Motor neuron (in vitro differentiated cells): Measurements from ENCODE around the gene MAP2K5. TPM values are rescaled to one million over a fixed set of nuclear protein-coding genes. Genes with fewer than 3 reads are reported as not detected.
"Not testable (repeated sequence)": the region's sequence is repeated elsewhere in the genome, so short reads cannot be mapped to it uniquely, and the experiment has no call there.

Source experiments
- ATAC-seq, 8 experiments: fragments of 200-7000 bp; cut with Tn5 transposase; replicated peaks in 6 of 8; 2 replicates each; pipeline ENCODE4 v1.8.0; 2021; ENCODE audit warnings: mild to moderate bottlenecking in 8 of 8, moderate library complexity in 8 of 8
- H3K27ac ChIP-seq, 2 donors: fragments of 250-450 bp; sonication (Bioruptor Pico); 2 replicates each; pipeline ENCODE4 v1.9.0; 2021; ENCODE audit warnings: antibody characterized with exemption in 2 of 2, mild to moderate bottlenecking in 2 of 2, moderate library complexity in 1 of 2
- H3K4me1 ChIP-seq, 2 donors: fragments of 250-450 bp; sonication (Bioruptor Pico); replicated peaks in 1 of 2; 2 replicates each; pipeline ENCODE4 v1.6.1; 2021; ENCODE audit warnings: antibody characterized with exemption in 2 of 2, mild to moderate bottlenecking in 2 of 2, moderate library complexity in 1 of 2
- H3K4me3 ChIP-seq, 5 donors: fragments of 250-450 bp; sonication (Bioruptor Pico); 2 replicates each; pipeline ENCODE4 v1.9.0; 2021; ENCODE audit warnings: antibody characterized with exemption in 5 of 5, mild to moderate bottlenecking in 5 of 5, moderate library complexity in 4 of 5
- WGBS, 10 experiments: fragments of 450-650 bp; shearing (Covaris generic); methylation state at CpG; one replicate each; pipeline ENCODE4 v1.0.0; 2022; 5-methylcytosine and 5-hydroxymethylcytosine counted together
- in situ Hi-C, 9 experiments: fragments of 400-800 bp; cut with MboI; loops; one replicate each; pipeline ENCODE4 v1.15.0; 2021; ENCODE audit warnings: low sequenced_read_pairs in 9 of 9, low pct_unique_long_range_greater_than_20kb in 2 of 9; ENCODE audit not compliant: unreplicated experiment in 9 of 9
- total RNA-seq, 8 experiments: library from RNA; unstranded; fragments of 300-600 nt; gene quantifications; 2 replicates each; pipeline versions ENCODE4 v1.2.3 to v1.2.4, GENCODE V29; 2022

Gene MAP2K5
- total RNA-seq, 8 experiments from 2014 or later: 5.3 to 22.6 (median 10.6) TPM

DNA sequence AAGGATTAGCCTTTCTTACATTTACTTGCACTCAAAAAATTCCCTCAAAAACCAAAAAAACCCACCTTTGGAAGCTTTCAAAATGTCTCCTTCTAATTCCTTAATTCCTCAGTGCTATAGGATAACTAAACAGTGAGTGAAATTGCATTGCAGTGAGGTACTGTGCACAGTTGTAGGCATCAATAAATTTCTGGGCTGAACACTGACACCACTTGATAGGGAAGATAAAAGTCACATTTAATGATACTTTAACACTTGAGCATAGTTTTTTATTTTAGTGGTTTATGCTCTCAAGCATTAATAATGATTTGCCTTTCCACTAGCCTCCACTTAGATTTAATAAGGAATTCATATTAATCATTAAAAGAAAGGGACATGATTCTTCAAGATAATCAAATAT is 52.3 kb downstream of the MAP2K5 start:
- peak in 1 of 8 experiments; percentile 60 for ATAC-seq
- no peak overlapping the region for H3K4me3 ChIP-seq
- in situ Hi-C loops: no loop called here
- peak overlapping the region in 1 of 2 donors; percentile 38 for H3K27ac ChIP-seq
- H3K4me1 ChIP-seq: peaks cover 11 to 36% of the 10 kb centered on the region in 2 donors

GRCh38 chr15:67595572-67595971 is 53.1 kb downstream of the MAP2K5 start:
- H3K27ac ChIP-seq: no peak overlapping the region
- H3K4me3 ChIP-seq: no peak overlapping the region
- H3K4me1 ChIP-seq: peaks cover 19 to 44% of the 10 kb centered on the region in 2 donors
- in situ Hi-C loops: no loop called here
- ATAC-seq: no peak

DNA sequence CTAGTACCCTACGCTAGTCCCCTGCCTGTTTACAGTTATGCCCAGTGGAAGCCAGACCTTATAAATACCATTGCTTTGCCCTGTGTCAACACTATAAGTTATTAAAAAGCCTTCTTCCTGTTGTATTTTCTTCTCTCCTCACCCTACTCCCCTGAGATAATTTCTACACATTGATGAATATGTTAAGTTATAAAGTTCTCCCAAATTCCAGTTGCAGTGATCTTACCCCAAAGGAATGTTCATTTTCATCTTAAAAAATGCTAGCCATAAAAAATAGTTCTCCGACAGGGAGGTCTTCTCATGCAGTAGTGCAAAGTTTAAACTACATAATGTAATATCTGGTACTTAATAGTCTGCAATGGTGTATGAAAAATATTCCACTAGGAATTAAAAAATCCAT is 58.6 kb downstream of the MAP2K5 start:
- ATAC-seq: peak in 2 of 8 experiments; percentile 19 to 49
- in situ Hi-C loops: no loop called here
- no peak overlapping the region for H3K27ac ChIP-seq
- WGBS, 10 experiments: 49 to 100% (median 87%) methylated on average over 1 to 2 of the region's 2 CpGs
- H3K4me3 ChIP-seq: no peak overlapping the region
- peaks cover 15 to 20% of the 10 kb centered on the region in 2 donors for H3K4me1 ChIP-seq

- no peak for ATAC-seq
- 90 to 100% (median 96%) methylated on average over 1 to 4 of the region's 4 CpGs; no CpG with 5 or more reads in 3 of the 10 experiments for WGBS, 10 experiments
- Histone ChIP-seq H3K4me1 (peaks cover 19 to 21% of the 10 kb centered on the region in 2 donors), H3K27ac (no peak overlapping the region), H3K4me3 (no peak overlapping the region)
- in situ Hi-C loops: no loop called here
Measured at GRCh38 chr15:67603063-67603462, 60.6 kb downstream of the MAP2K5 start.

DNA sequence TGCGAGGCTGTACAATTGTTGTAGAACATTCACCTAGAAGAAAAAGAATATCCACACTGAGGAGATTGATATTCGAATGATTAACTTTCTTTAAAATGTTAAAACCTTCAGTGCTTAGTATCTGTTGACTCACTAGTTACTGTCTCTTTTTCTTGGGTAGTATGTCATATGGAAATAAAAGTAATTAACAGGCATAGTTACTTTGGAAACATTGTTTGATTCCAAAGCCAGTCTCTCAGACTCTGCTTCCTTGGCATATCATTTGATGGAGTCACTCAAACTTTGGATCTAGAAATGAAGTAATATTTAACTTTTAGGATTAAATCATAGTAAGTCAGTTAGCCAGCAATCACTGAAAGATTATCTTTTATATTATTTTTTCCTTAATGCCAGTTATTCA is 63.4 kb downstream of the MAP2K5 start:
- in situ Hi-C loops: no loop called here
- 58 to 100% (median 86%) methylated on average over 1 to 2 of the region's 2 CpGs; no CpG with 5 or more reads in 2 of the 10 experiments for WGBS, 10 experiments
- peaks cover 7 to 15% of the 10 kb centered on the region in 2 donors for H3K4me1 ChIP-seq
- ATAC-seq: no peak
- H3K27ac ChIP-seq: no peak overlapping the region
- H3K4me3 ChIP-seq: no peak overlapping the region

DNA sequence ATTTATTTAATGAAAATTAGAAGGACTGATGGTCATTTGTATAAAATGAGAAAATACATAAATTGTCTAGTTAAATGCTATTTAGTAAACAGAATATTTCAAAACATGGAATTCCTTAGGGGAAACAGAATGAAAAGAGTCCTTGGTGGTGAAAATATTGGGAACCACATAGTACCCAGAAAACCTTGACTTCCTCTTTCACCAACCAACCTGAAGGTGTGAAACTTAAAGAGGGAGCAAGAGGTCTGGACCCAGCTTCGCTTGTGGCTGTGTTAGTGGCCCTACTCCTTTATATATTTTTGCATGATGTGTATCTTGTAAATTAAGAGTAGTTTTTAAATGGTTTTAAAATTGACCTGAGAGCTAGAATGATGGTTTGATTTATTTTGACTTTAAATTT is 64.2 kb downstream of the MAP2K5 start:
- WGBS, 10 experiments: 88 to 100% (median 100%) methylated on average over 1 of the region's 1 CpG; no CpG with 5 or more reads in 2 of the 10 experiments
- no peak overlapping the region for H3K4me3 ChIP-seq
- H3K4me1 ChIP-seq: peaks cover 11 to 12% of the 10 kb centered on the region in 2 donors
- in situ Hi-C loops: no loop called here
- H3K27ac ChIP-seq: no peak overlapping the region
- ATAC-seq: no peak

DNA sequence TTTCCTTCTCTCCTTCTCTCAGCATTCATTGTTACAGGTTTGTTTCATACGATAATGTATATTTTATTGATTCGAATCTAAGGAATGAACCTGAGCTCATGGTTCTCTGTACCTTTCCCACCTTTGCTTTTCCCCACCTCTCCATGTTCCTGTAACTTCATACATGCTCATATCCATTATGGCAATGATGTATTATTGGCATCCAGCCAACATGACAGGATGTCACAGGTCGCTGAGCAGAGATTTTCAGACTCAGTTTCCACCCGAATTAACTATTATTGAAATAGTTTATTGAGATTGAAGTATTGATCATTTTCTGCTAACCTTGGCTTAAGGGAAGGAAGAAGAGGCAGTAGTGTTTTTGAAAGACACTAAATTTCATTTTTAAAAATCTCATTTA is 64.8 kb downstream of the MAP2K5 start:
- H3K4me3 ChIP-seq: no peak overlapping the region
- 83 to 100% (median 96%) methylated on average over 1 to 4 of the region's 4 CpGs for WGBS, 10 experiments

DNA sequence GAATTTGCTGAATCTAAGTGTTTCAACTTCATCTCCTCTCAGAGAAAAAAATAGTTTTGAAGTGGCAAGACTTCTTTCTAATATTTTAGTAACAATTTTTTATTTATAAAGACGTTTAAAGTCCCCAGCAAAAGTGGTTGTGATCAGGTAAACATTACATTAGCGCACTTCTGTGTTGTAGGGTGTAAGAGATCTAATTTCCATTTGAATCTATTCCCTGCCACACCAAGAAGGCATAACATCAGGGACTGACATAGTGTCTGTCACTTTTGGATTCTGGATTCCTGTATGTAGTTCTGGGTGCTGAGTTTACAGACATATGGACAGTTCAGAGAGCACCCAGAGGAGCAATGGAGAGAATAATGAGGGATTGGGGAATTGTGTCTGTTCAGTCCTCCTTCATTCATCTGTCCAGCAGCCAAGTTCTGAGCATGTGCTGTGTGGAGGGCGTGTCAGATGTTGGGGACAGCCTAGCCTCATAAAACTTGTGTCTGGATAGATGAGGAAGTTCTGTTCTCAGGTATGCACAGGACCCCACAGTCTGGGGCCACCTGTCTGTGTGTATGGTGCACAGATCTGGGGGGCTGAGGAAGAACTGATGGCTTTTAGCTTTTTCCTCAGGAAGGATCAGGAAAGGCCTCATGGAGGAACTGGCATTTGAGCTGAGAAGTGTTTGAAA is 65.6 kb downstream of the MAP2K5 start:
- ATAC-seq: no peak
- in situ Hi-C loops: no loop called here
- Histone ChIP-seq H3K27ac (no peak overlapping the region), H3K4me1 (peaks cover 17 to 21% of the 10 kb centered on the region in 2 donors), H3K4me3 (no peak overlapping the region)
- 65 to 100% (median 83%) methylated on average over 1 to 3 of the region's 3 CpGs; no CpG with 5 or more reads in 1 of the 10 experiments for WGBS, 10 experiments

More for the DNA sequence above, 64.8 kb downstream of the MAP2K5 start:
- Histone ChIP-seq H3K27ac (no peak overlapping the region), H3K4me1 (peaks cover 13 to 15% of the 10 kb centered on the region in 2 donors)
- in situ Hi-C loops: no loop called here
- ATAC-seq: no peak

- peak in 4 of 8 experiments; percentile 12 to 59 (median 44) for ATAC-seq
- WGBS, 10 experiments: 0 to 80% (median 28%) methylated on average over 1 to 2 of the region's 2 CpGs; no CpG with 5 or more reads in 6 of the 10 experiments
- Histone ChIP-seq H3K27ac (no peak overlapping the region), H3K4me1 (peaks cover 17 to 22% of the 10 kb centered on the region in 2 donors), H3K4me3 (no peak overlapping the region)
- in situ Hi-C loops: no loop called here
Measured at GRCh38 chr15:67608638-67608959, 66.1 kb downstream of the MAP2K5 start.

- peaks cover 17 to 22% of the 10 kb centered on the region in 2 donors for H3K4me1 ChIP-seq
- WGBS, 10 experiments: 40 to 94% (median 71%) methylated on average over 1 to 5 of the region's 6 CpGs
- ATAC-seq: no peak
- H3K27ac ChIP-seq: no peak overlapping the region
- in situ Hi-C loops: no loop called here
- no peak overlapping the region for H3K4me3 ChIP-seq
Measured at GRCh38 chr15:67611370-67612369, 69.2 kb downstream of the MAP2K5 start.

- peaks cover 14 to 16% of the 10 kb centered on the region in 2 donors for H3K4me1 ChIP-seq
- ATAC-seq: no peak
- no peak overlapping the region for H3K4me3 ChIP-seq
- 44 to 100% (median 86%) methylated on average over 1 of the region's 1 CpG; no CpG with 5 or more reads in 3 of the 10 experiments for WGBS, 10 experiments
- in situ Hi-C loops: no loop called here
- H3K27ac ChIP-seq: no peak overlapping the region
Measured at GRCh38 chr15:67613211-67613610, 70.7 kb downstream of the MAP2K5 start.

DNA sequence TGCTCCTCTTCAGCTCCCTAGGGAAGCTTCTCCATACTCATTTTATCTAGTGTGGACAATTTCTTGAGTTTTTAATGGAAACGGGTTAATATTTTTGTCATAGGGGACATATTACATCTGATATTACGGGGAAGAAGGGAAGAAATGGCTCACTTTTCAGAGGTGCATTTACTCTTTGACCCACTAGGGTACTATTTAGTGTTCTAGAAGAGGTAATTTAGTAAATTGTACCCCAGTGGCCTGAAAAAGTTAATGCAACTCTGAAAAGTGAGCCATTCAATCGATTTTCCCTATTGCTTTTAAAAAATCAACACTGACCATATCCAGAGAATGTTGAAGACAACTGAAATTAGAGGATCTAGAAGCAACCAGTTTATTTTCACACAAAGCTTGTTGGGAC is 71.2 kb downstream of the MAP2K5 start:
- Histone ChIP-seq H3K27ac (no peak overlapping the region), H3K4me3 (no peak overlapping the region), H3K4me1 (peaks cover 12% of the 10 kb centered on the region in 2 donors)
- 75 to 100% (median 86%) methylated on average over 1 to 3 of the region's 3 CpGs; no CpG with 5 or more reads in 3 of the 10 experiments for WGBS, 10 experiments
- no peak for ATAC-seq
- in situ Hi-C loops: no loop called here

GRCh38 chr15:67615131-67615534 is 72.6 kb downstream of the MAP2K5 start:
- H3K27ac ChIP-seq, H3K4me3 ChIP-seq, in situ Hi-C loops: not testable (repeated sequence)
- H3K4me1 ChIP-seq: peaks cover 11 to 12% of the 10 kb centered on the region in 2 donors
- ATAC-seq: peak in 1 of 8 experiments; percentile 57
- WGBS, 10 experiments: 84 to 100% (median 90%) methylated on average over 1 to 6 of the region's 6 CpGs; no CpG with 5 or more reads in 4 of the 10 experiments
